A549 (cell line): Measurements from ENCODE around the gene SLC9A9. TPM values are rescaled to one million over a fixed set of nuclear protein-coding genes. Genes with fewer than 3 reads are reported as not detected.

ENCODE experiments used
- ATAC-seq, 2 experiments: fragments of 200-7000 bp in 1 of 2; fragments of >200 bp in 1 of 2; cut with Nextera tagmentation in 1 of 2; cut with Tn5 transposase in 1 of 2; 3 replicates each; pipeline versions ENCODE4 v1.8.0 to v1.9.1; 2018 to 2020; ENCODE audit warnings: mild to moderate bottlenecking in 1 of 2, moderate library complexity in 1 of 2
- CTCF ChIA-PET: fragments of 300-600 bp; sonication (Branson Sonifier 250); formaldehyde crosslinking; extraction: SDS; loops from one replicate; lab custom pipeline; 2021; ENCODE audit warnings: antibody characterized with exemption, inconsistent platforms; lab: Yijun Ruan, JAX
- POLR2A ChIA-PET: fragments of 350-600 bp; formaldehyde crosslinking; extraction: SDS; loops from one replicate; lab custom pipeline; 2021; ENCODE audit warnings: antibody characterized with exemption, inconsistent platforms; lab: Yijun Ruan, JAX
- DNase-seq, 2 experiments: peaks; one replicate each; pipeline versions ENCODE4 v3.0.0 to v3.0.0-alpha.2; 2011 to 2016; ENCODE audit warnings: low read depth in 1 of 2, low spot score in 1 of 2
- FAIRE-seq: peaks from 2 replicates; lab custom pipeline; 2011; peaks lifted over from hg19 to GRCh38; lab: Jason Lieb, UNC
- H3K27ac ChIP-seq, 2 experiments: fragments of >200 bp; sonication (Bioruptor Twin); formaldehyde crosslinking; 3 replicates each; pipeline ENCODE4 v1.5.1; 2016 to 2017
- H3K4me1 ChIP-seq: fragments of >200 bp; sonication (Bioruptor Twin); formaldehyde crosslinking; 3 replicates; pipeline ENCODE4 v1.6.1; 2016
- H3K4me2 ChIP-seq: fragments of >200 bp; sonication (Bioruptor Twin); formaldehyde crosslinking; 3 replicates; pipeline ENCODE4 v1.6.1; 2016
- H3K4me3 ChIP-seq: fragments of >200 bp; sonication (Bioruptor Twin); formaldehyde crosslinking; 3 replicates; pipeline ENCODE4 v1.5.1; 2016
- H3K9me3 ChIP-seq: fragments of >200 bp; sonication (Bioruptor Twin); formaldehyde crosslinking; 3 replicates; pipeline ENCODE4 v1.6.1; 2016
- CBX2 ChIP-seq: fragments of 200-600 bp; sonication (generic); IDR thresholded peaks from 2 replicates; pipeline ENCODE4 v1.6.1; 2016; ENCODE audit warnings: low read depth, mild to moderate bottlenecking, borderline replicate concordance
- CEBPB ChIP-seq, 2 experiments: fragments of >200 bp in 1 of 2; sonication (Bioruptor Twin) in 1 of 2; formaldehyde crosslinking in 1 of 2; IDR thresholded peaks; 2 replicates each; pipeline ENCODE4 v1.6.1; 2012 to 2016
- CHD2 ChIP-seq: fragments of 150-350 bp; IDR thresholded peaks from 2 replicates; pipeline ENCODE4 v1.6.1; 2014; ENCODE audit warnings: low read length; ENCODE audit not compliant: partially characterized antibody
- CTCF ChIP-seq: fragments of >200 bp; sonication (Bioruptor Twin); formaldehyde crosslinking; IDR thresholded peaks from 3 replicates; pipeline ENCODE4 v1.5.1; 2016
- EHMT2 ChIP-seq: fragments of 200-600 bp; sonication (generic); IDR thresholded peaks from 2 replicates; pipeline ENCODE4 v1.6.1; 2016; ENCODE audit warnings: antibody characterized with exemption, low read depth, mild to moderate bottlenecking, moderate library complexity
- FOSB ChIP-seq: fragments of 250-450 bp; sonication (Bioruptor Pico); IDR thresholded peaks from 2 replicates; pipeline ENCODE4 v1.5.0; 2020; ENCODE audit warnings: mild to moderate bottlenecking, moderate library complexity
- FOXS1 ChIP-seq: fragments of 250-450 bp; sonication (Bioruptor Pico); IDR thresholded peaks from 2 replicates; pipeline ENCODE4 v1.5.0; 2020; ENCODE audit warnings: mild to moderate bottlenecking, moderate library complexity
- GATA3 ChIP-seq: IDR thresholded peaks from 2 replicates; pipeline ENCODE4 v1.6.1; 2012; ENCODE audit warnings: borderline replicate concordance
- HDAC2 ChIP-seq: fragments of 200-600 bp; sonication (generic); IDR thresholded peaks from 2 replicates; pipeline ENCODE4 v1.6.1; 2016
- HEYL ChIP-seq: fragments of 250-450 bp; sonication (Bioruptor Pico); IDR thresholded peaks from 2 replicates; pipeline ENCODE4 v1.8.0; 2021; ENCODE audit warnings: mild to moderate bottlenecking, moderate library complexity
- HMGXB4 ChIP-seq: fragments of 250-450 bp; sonication (Bioruptor Pico); IDR thresholded peaks from 2 replicates; pipeline ENCODE4 v1.5.0; 2021; ENCODE audit warnings: mild to moderate bottlenecking, moderate library complexity, borderline replicate concordance
- HOXA7 ChIP-seq: fragments of 250-450 bp; sonication (Bioruptor Pico); IDR thresholded peaks from 2 replicates; pipeline ENCODE4 v1.5.0; 2020; ENCODE audit warnings: mild to moderate bottlenecking, moderate library complexity
- HOXB13 ChIP-seq: fragments of 250-450 bp; sonication (Bioruptor Pico); IDR thresholded peaks from 2 replicates; pipeline ENCODE4 v1.5.0; 2020; ENCODE audit warnings: low read depth, mild to moderate bottlenecking, moderate library complexity
- KDM5A ChIP-seq: fragments of 200-600 bp; sonication (generic); IDR thresholded peaks from 2 replicates; pipeline ENCODE4 v1.6.1; 2016; ENCODE audit warnings: antibody characterized with exemption, mild to moderate bottlenecking
- MAZ ChIP-seq: fragments of 150-350 bp; IDR thresholded peaks from 2 replicates; pipeline ENCODE4 v1.6.1; 2014; ENCODE audit warnings: antibody characterized with exemption, low read depth, low read length, borderline replicate concordance
- MYC ChIP-seq: IDR thresholded peaks from 2 replicates; pipeline ENCODE4 v1.6.1; 2012; ENCODE audit warnings: mild to moderate bottlenecking, inconsistent platforms, low read length, improper control_type of control experiment, borderline replicate concordance
- NFE2L2 ChIP-seq: fragments of 150-350 bp; conservative IDR thresholded peaks from 2 replicates; pipeline ENCODE4 v1.6.1; 2014; ENCODE audit warnings: low read length
- RAD21 ChIP-seq, 2 experiments: fragments of >200 bp in 1 of 2; sonication (Bioruptor Twin) in 1 of 2; formaldehyde crosslinking in 1 of 2; IDR thresholded peaks in 1 of 2; conservative IDR thresholded peaks in 1 of 2; 2 replicates in 1 of 2; 3 replicates in 1 of 2; pipeline ENCODE4 v1.6.1; 2012 to 2018; ENCODE audit warnings: inconsistent platforms in 1 of 2
- RARB ChIP-seq: fragments of 250-450 bp; sonication (Bioruptor Pico); IDR thresholded peaks from 2 replicates; pipeline ENCODE4 v1.8.0; 2021; ENCODE audit warnings: mild to moderate bottlenecking, moderate library complexity
- RCOR1 ChIP-seq: fragments of 150-350 bp; IDR thresholded peaks from 2 replicates; pipeline ENCODE4 v1.6.1; 2014; ENCODE audit warnings: antibody characterized with exemption, low read length, low read depth
- REST ChIP-seq: fragments of 200-600 bp; sonication (generic); IDR thresholded peaks from 2 replicates; pipeline ENCODE4 v1.6.1; 2016; ENCODE audit warnings: antibody characterized with exemption, mild to moderate bottlenecking, moderate library complexity
- RFX5 ChIP-seq: fragments of 450-650 bp; IDR thresholded peaks from 2 replicates; pipeline ENCODE4 v1.7.1; 2014; ENCODE audit warnings: antibody characterized with exemption, mild to moderate bottlenecking, moderate library complexity
- RNF2 ChIP-seq: fragments of 200-600 bp; sonication (generic); IDR thresholded peaks from 2 replicates; pipeline ENCODE4 v1.6.1; 2016; ENCODE audit warnings: low read depth, mild to moderate bottlenecking, antibody characterized with exemption, moderate library complexity, borderline replicate concordance
- SREBF2 ChIP-seq: fragments of 450-650 bp; IDR thresholded peaks from 2 replicates; pipeline ENCODE4 v1.6.1; 2014; ENCODE audit warnings: mild to moderate bottlenecking, moderate library complexity
- TFCP2L1 ChIP-seq: fragments of 250-450 bp; sonication (Bioruptor Pico); IDR thresholded peaks from 2 replicates; pipeline ENCODE4 v1.5.0; 2021; ENCODE audit warnings: mild to moderate bottlenecking
- ZC3H11A ChIP-seq: fragments of 450-650 bp; IDR thresholded peaks from 2 replicates; pipeline ENCODE4 v1.6.1; 2014; ENCODE audit warnings: antibody characterized with exemption, mild to moderate bottlenecking
- ZNF302 ChIP-seq: fragments of 250-450 bp; sonication (Bioruptor Pico); IDR thresholded peaks from 2 replicates; pipeline ENCODE4 v1.9.0; 2021; ENCODE audit warnings: inconsistent platforms, mild to moderate bottlenecking, moderate library complexity
- WGBS: methylation state at CpG from one replicate; pipeline ENCODE4 v1.1.6; 2017; ENCODE audit errors: missing lambda C conversion rate; 5-methylcytosine and 5-hydroxymethylcytosine counted together
- polyA plus RNA-seq, 4 experiments: library from polyadenylated mRNA; depleted of rRNA in 3 of 4; stranded (reverse); fragments of >200 nt; fragmentation: RNase III in 1 of 4; extraction: RNeasy Plus Mini Kit Qiagen cat#74134 plus additional on column Dnase treatment in 1 of 4; gene quantifications; 2 replicates in 3 of 4; 3 replicates in 1 of 4; pipeline ENCODE4 v1.2.3, GENCODE V29; 2011 to 2017
- TF ChIP-seq, protein P1 (sequence below): fragments of 150-350 bp; IDR thresholded peaks from 2 replicates; pipeline ENCODE4 v1.6.1; 2014; ENCODE audit warnings: low read depth, mild to moderate bottlenecking, low read length

Gene SLC9A9
- polyA plus RNA-seq, 2 of the 4 experiments (the other 2 are of a cell fraction) = 0.10 to 0.32 TPM

GRCh38 chr3:143830786-143831185 lies 17.5 kb downstream of the SLC9A9 start:
- no peak overlapping the region for H3K4me2 ChIP-seq
- no peak for ATAC-seq

DNA sequence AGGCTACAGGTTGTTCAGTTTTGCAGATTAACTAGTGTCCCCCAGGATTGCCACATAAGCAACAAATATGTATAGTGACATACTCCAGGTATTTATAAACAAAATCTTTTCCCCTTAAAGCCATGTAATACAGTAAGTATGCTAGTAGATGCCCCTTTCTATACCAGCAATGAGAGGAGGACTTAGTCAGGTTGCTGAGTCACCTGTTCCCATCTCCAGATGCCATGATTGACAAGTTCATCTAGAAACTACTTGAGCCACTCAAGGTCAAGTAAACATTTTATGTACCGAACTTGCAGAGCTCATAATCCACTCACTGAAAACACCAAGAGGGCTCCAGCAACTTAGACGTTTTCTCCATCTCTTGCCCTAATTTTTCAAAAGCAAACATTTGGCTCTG lies 18.2 kb downstream of the SLC9A9 start:
- POLR2A ChIA-PET = no interaction called here

More at GRCh38 chr3:143830786-143831185, 17.5 kb downstream of the SLC9A9 start:
- TF ChIP-seq ZNF302 (CRISPR knock-in tag) (no peak), EHMT2 (no peak), CHD2 (no peak), MYC (no peak), MAZ (no peak), CBX2 (no peak), CEBPB (IDR thresholded peaks at IDR 0.05) (no peak), FOXS1 (CRISPR knock-in tag) (no peak), HMGXB4 (CRISPR knock-in tag) (no peak), HOXA7 (CRISPR knock-in tag) (no peak), RAD21 (conservative IDR thresholded peaks at IDR 0.05 in 1 of 2, IDR thresholded peaks at IDR 0.05 in 1 of 2) (no peak), SREBF2 (no peak), FOSB (CRISPR knock-in tag) (no peak), ZC3H11A (no peak), RNF2 (no peak)
- TF ChIP-seq, protein P1, sequence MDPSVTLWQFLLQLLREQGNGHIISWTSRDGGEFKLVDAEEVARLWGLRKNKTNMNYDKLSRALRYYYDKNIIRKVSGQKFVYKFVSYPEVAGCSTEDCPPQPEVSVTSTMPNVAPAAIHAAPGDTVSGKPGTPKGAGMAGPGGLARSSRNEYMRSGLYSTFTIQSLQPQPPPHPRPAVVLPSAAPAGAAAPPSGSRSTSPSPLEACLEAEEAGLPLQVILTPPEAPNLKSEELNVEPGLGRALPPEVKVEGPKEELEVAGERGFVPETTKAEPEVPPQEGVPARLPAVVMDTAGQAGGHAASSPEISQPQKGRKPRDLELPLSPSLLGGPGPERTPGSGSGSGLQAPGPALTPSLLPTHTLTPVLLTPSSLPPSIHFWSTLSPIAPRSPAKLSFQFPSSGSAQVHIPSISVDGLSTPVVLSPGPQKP = no peak
- DNase-seq = no peak
- POLR2A ChIA-PET = no interaction called here
- FAIRE-seq = no peak
- Histone ChIP-seq H3K4me1 (no peaks in the 10 kb centered on the region), H3K9me3 (no peaks in the 10 kb centered on the region), H3K4me3 (no peak overlapping the region), H3K27ac (no peak overlapping the region)
- CTCF ChIA-PET = no interaction called here

More for the DNA sequence above, 18.2 kb downstream of the SLC9A9 start:
- WGBS = 9% methylated on average over 2 of the region's 2 CpGs
- FAIRE-seq (no peak), ATAC-seq (no peak), DNase-seq (no peak)
- Histone ChIP-seq H3K4me1 (no peaks in the 10 kb centered on the region), H3K4me2 (no peak overlapping the region), H3K27ac (no peak overlapping the region), H3K9me3 (no peaks in the 10 kb centered on the region), H3K4me3 (no peak overlapping the region)
- CTCF ChIA-PET = no interaction called here
- TF ChIP-seq CEBPB (IDR thresholded peaks at IDR 0.05) = no peak
- TF ChIP-seq KDM5A = no peak
- no peak for TF ChIP-seq REST
- no peak for TF ChIP-seq RARB (CRISPR knock-in tag)
- no peak for TF ChIP-seq MAZ
- TF ChIP-seq GATA3 = no peak
- TF ChIP-seq NFE2L2 = no peak
- no peak for TF ChIP-seq RFX5
- TF ChIP-seq HEYL = no peak
- TF ChIP-seq FOXS1 (CRISPR knock-in tag) = no peak
- TF ChIP-seq TFCP2L1 = no peak
- no peak for TF ChIP-seq RCOR1
- TF ChIP-seq HOXB13 (CRISPR knock-in tag) = no peak
- TF ChIP-seq HOXA7 (CRISPR knock-in tag) = no peak
- no peak for TF ChIP-seq HDAC2
- TF ChIP-seq CTCF = no peak
- no peak for TF ChIP-seq CBX2
